Neural progenitor cell (in vitro differentiated cells): Measurements from ENCODE around the gene RSBN1L. TPM values are rescaled to one million over a fixed set of nuclear protein-coding genes. Genes with fewer than 3 reads are reported as not detected.

Experiments
- DNase-seq: peaks from one replicate; pipeline ENCODE4 v3.0.0-alpha.2; 2016; ENCODE audit warnings: low spot score
- H2AFZ ChIP-seq: fragments of 200-600 bp; sonication (generic); replicated peaks from 2 replicates; pipeline ENCODE4 v1.6.1; 2016; ENCODE audit warnings: antibody characterized with exemption
- H3F3A ChIP-seq: fragments of 200-600 bp; sonication (generic); 2 replicates; pipeline ENCODE4 v1.6.1; 2016; ENCODE audit warnings: antibody characterized with exemption, low read depth
- H3K27ac ChIP-seq: fragments of 200-600 bp; sonication (generic); 2 replicates; pipeline ENCODE4 v1.5.1; 2016; ENCODE audit warnings: mild to moderate bottlenecking
- H3K27me3 ChIP-seq: fragments of 200-600 bp; sonication (generic); 2 replicates; pipeline ENCODE4 v1.6.1; 2016; ENCODE audit warnings: mild to moderate bottlenecking, moderate library complexity
- H3K36me3 ChIP-seq: fragments of 200-600 bp; sonication (generic); 2 replicates; pipeline ENCODE4 v1.5.1; 2016
- H3K4me1 ChIP-seq: fragments of 200-600 bp; sonication (generic); 2 replicates; pipeline ENCODE4 v1.6.1; 2016; ENCODE audit warnings: mixed run types
- H3K4me2 ChIP-seq: fragments of 200-600 bp; sonication (generic); 2 replicates; pipeline ENCODE4 v1.6.1; 2016
- H3K4me3 ChIP-seq: fragments of 200-600 bp; sonication (generic); 2 replicates; pipeline ENCODE4 v1.5.1; 2016
- H3K79me2 ChIP-seq: fragments of 200-600 bp; sonication (generic); 2 replicates; pipeline ENCODE4 v1.6.1; 2016; ENCODE audit warnings: low read depth
- H3K9ac ChIP-seq: fragments of 200-600 bp; sonication (generic); 2 replicates; pipeline ENCODE4 v1.6.1; 2016
- H3K9me3 ChIP-seq: fragments of 200-600 bp; sonication (generic); 2 replicates; pipeline ENCODE4 v1.5.1; 2016; ENCODE audit warnings: low read depth
- H4K20me1 ChIP-seq: fragments of 200-600 bp; sonication (generic); 2 replicates; pipeline ENCODE4 v1.6.1; 2016; ENCODE audit warnings: low read depth
- H3K27ac Mint-ChIP-seq: 3 replicates; pipeline ENCODE4 v1.8.0; 2021; ENCODE audit warnings: mixed read lengths
- H3K27me3 Mint-ChIP-seq: 2 replicates; pipeline ENCODE4 v1.8.0; 2022; ENCODE audit warnings: low read depth, mild to moderate bottlenecking, inconsistent platforms, moderate library complexity, mixed read lengths; ENCODE audit not compliant: insufficient read depth
- H3K36me3 Mint-ChIP-seq: 3 replicates; pipeline ENCODE4 v1.8.0; 2021; ENCODE audit warnings: mixed read lengths
- H3K4me1 Mint-ChIP-seq: 3 replicates; pipeline ENCODE4 v1.8.0; 2021; ENCODE audit warnings: mixed read lengths
- H3K4me3 Mint-ChIP-seq: 3 replicates; pipeline ENCODE4 v1.8.0; 2021; ENCODE audit warnings: mild to moderate bottlenecking, moderate library complexity, mixed read lengths
- H3K9me3 Mint-ChIP-seq: 3 replicates; pipeline ENCODE4 v1.8.0; 2020; ENCODE audit warnings: mixed read lengths
- EZH2 ChIP-seq: fragments of 200-600 bp; sonication (generic); IDR thresholded peaks from 2 replicates; pipeline ENCODE4 v1.6.1; 2017; ENCODE audit warnings: antibody characterized with exemption, mild to moderate bottlenecking, moderate library complexity
- EZH2phosphoT487 ChIP-seq: fragments of 200-600 bp; sonication (generic); IDR thresholded peaks from 2 replicates; pipeline ENCODE4 v1.6.1; 2017; ENCODE audit warnings: antibody characterized with exemption
- total RNA-seq: library from RNA; depleted of rRNA; stranded (reverse); fragments of >200 nt; gene quantifications from 2 replicates; pipeline ENCODE4 v1.2.3, GENCODE V29; 2015; ENCODE audit warnings: low replicate concordance
- TF ChIP-seq, protein P1 (sequence below): fragments of 200-600 bp; sonication (generic); IDR thresholded peaks from 2 replicates; pipeline ENCODE4 v1.5.1; 2017; ENCODE audit warnings: antibody characterized with exemption, mild to moderate bottlenecking

The RSBN1L gene
- total RNA-seq, 1 donor from 2014 or later = 25.0 TPM

DNA sequence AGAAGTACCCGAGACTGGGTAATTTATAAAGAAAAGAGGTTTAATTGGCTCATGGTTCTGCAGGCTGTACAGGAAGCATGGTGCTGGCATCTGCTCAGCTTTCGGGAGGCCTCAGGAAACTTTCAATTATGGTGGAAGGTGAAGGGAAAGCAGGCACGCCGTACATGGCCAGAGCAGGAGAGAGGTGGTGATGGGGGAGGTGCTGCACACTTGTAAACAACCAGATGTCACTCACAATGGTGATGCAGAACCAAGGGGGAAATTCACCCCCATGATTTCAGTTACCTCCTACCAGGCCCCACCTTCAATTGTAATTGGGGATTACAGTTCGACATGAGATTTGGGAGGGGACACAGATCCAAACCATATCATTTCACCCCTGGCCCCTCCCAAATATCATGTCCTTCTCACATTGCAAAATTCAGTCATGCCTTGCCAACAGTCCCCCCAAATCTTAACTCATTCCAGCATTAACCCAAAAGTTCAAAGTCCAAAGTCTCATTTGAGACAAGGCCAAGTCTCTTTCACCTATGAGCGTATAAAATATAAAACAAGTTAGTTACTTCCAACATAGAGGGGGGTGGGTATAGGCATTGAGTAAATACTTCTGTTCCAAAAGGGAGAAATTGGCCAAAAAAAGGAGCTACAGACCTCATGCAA, 50.0 kb downstream of the RSBN1L start:
- no peak overlapping the region for H2AFZ ChIP-seq
- Mint-ChIP-seq H3K27me3 (peaks cover 12% of the 10 kb centered on the region), H3K4me1 (no peaks in the 10 kb centered on the region), H3K9me3 (peaks cover 3% of the 10 kb centered on the region), H3K4me3 (no peak overlapping the region), H3K27ac (no peak overlapping the region), H3K36me3 (peaks cover 35% of the 10 kb centered on the region)
- peaks cover 9% of the 10 kb centered on the region for H3K36me3 ChIP-seq
- no peaks in the 10 kb centered on the region for H3K4me1 ChIP-seq
- no peak overlapping the region for H3K9ac ChIP-seq
- H3F3A ChIP-seq = no peaks in the 10 kb centered on the region
- H4K20me1 ChIP-seq = no peaks in the 10 kb centered on the region
- DNase-seq = no peak
- H3K79me2 ChIP-seq = peaks cover 31% of the 10 kb centered on the region
- H3K4me2 ChIP-seq = no peak overlapping the region
- TF ChIP-seq EZH2 (no peak), EZH2phosphoT487 (no peak)
- TF ChIP-seq, protein P1, sequence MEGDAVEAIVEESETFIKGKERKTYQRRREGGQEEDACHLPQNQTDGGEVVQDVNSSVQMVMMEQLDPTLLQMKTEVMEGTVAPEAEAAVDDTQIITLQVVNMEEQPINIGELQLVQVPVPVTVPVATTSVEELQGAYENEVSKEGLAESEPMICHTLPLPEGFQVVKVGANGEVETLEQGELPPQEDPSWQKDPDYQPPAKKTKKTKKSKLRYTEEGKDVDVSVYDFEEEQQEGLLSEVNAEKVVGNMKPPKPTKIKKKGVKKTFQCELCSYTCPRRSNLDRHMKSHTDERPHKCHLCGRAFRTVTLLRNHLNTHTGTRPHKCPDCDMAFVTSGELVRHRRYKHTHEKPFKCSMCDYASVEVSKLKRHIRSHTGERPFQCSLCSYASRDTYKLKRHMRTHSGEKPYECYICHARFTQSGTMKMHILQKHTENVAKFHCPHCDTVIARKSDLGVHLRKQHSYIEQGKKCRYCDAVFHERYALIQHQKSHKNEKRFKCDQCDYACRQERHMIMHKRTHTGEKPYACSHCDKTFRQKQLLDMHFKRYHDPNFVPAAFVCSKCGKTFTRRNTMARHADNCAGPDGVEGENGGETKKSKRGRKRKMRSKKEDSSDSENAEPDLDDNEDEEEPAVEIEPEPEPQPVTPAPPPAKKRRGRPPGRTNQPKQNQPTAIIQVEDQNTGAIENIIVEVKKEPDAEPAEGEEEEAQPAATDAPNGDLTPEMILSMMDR = no peak
- H3K27ac ChIP-seq = no peak overlapping the region
- H3K27me3 ChIP-seq = no peaks in the 10 kb centered on the region
- no peaks in the 10 kb centered on the region for H3K9me3 ChIP-seq
- no peak overlapping the region for H3K4me3 ChIP-seq

DNA sequence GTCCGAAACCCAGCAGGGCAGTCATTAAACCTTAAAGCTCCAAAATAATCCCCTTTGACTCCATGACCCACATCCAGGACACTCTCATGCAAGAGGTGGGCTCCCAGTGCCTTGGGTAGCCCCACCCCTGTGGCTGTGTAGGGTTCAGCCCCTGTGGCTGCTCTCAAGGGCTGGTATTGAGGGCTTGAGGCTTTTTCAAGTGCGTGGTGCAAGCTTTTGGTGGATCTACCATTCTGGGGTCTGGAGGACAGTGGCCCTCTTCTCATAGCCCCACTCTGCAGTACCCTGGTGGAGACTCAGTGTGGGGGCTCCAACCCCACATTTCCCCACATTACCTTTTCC, 50.5 kb downstream of the RSBN1L start:
- Mint-ChIP-seq H3K4me1 (no peaks in the 10 kb centered on the region), H3K27me3 (peaks cover 12% of the 10 kb centered on the region), H3K9me3 (peaks cover 3% of the 10 kb centered on the region), H3K36me3 (peaks cover 35% of the 10 kb centered on the region), H3K27ac (no peak overlapping the region), H3K4me3 (no peak overlapping the region)
- H3K79me2 ChIP-seq = peaks cover 31% of the 10 kb centered on the region
- peaks cover 9% of the 10 kb centered on the region for H3K36me3 ChIP-seq
- no peaks in the 10 kb centered on the region for H4K20me1 ChIP-seq
- H2AFZ ChIP-seq = no peak overlapping the region
- no peaks in the 10 kb centered on the region for H3K9me3 ChIP-seq
- no peak overlapping the region for H3K4me3 ChIP-seq
- no peaks in the 10 kb centered on the region for H3F3A ChIP-seq
- no peak overlapping the region for H3K27ac ChIP-seq
- H3K4me1 ChIP-seq = no peaks in the 10 kb centered on the region
- no peak overlapping the region for H3K9ac ChIP-seq
- no peak for DNase-seq
- H3K4me2 ChIP-seq = no peak overlapping the region
- no peaks in the 10 kb centered on the region for H3K27me3 ChIP-seq
- no peak for TF ChIP-seq EZH2phosphoT487
- TF ChIP-seq EZH2 = no peak
- TF ChIP-seq, protein P1 = no peak

DNA sequence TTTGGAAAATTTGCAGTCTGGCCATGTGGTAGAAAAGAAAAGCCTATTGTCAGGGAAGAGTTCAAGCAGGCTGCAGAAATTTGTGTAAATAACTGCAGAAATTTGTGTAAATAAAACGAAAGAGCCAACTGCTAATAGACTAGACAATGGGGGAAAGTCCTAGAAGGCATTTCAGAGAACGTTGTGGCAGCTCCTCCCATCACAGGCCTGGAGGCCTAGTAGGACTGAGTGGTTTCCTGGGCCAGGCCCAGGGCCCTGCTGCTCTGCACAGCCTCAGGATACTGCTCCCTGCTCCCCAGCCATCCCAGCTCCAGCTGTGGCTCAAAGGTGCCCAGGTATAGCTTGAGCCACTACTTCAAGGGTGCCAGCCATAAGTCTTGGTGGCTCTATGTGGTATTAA, 50.9 kb downstream of the RSBN1L start:
- TF ChIP-seq, protein P1 = no peak
- TF ChIP-seq EZH2phosphoT487 (no peak), EZH2 (no peak)
- H3K4me3 Mint-ChIP-seq = no peak overlapping the region
- Histone ChIP-seq H3K27ac (no peak overlapping the region), H2AFZ (no peak overlapping the region), H3K27me3 (no peaks in the 10 kb centered on the region), H3K4me3 (no peak overlapping the region), H3K9ac (no peak overlapping the region), H3K36me3 (peaks cover 9% of the 10 kb centered on the region), H3F3A (no peaks in the 10 kb centered on the region), H3K4me2 (no peak overlapping the region), H3K79me2 (peaks cover 31% of the 10 kb centered on the region), H4K20me1 (no peaks in the 10 kb centered on the region), H3K4me1 (no peaks in the 10 kb centered on the region), H3K9me3 (no peaks in the 10 kb centered on the region)
- no peak for DNase-seq
- peaks cover 12% of the 10 kb centered on the region for H3K27me3 Mint-ChIP-seq
- H3K36me3 Mint-ChIP-seq = peaks cover 35% of the 10 kb centered on the region
- peaks cover 3% of the 10 kb centered on the region for H3K9me3 Mint-ChIP-seq
- H3K27ac Mint-ChIP-seq = no peak overlapping the region
- H3K4me1 Mint-ChIP-seq = no peaks in the 10 kb centered on the region
